Measurements from ENCODE around the gene ITGA5. TPM values are rescaled to one million over a fixed set of nuclear protein-coding genes. Genes with fewer than 3 reads are reported as not detected.

The ITGA5 gene
- total and polyA plus RNA-seq, 2 experiments from 2014 or later = 7.3 to 23.7 TPM

GRCh38 chr12:54368025-54368708 is 50.9 kb downstream of the ITGA5 start (continued):
- TF ChIP-seq ZNF462 (CRISPR knock-in tag; IDR thresholded peaks at IDR 0.05) = no peak
- no peak for TF ChIP-seq REST (IDR thresholded peaks at IDR 0.05; ENCODE audit: unreplicated experiment)
- no peak for TF ChIP-seq STAT1 (IDR thresholded peaks at IDR 0.05; ENCODE audit: unreplicated experiment)
- no peak for TF ChIP-seq EZH2 (IDR thresholded peaks at IDR 0.05; ENCODE audit: low read depth, unreplicated experiment)
- no peak for TF ChIP-seq ETS1 (IDR thresholded peaks at IDR 0.05)
- no peak for TF ChIP-seq POLR2AphosphoS5 (IDR thresholded peaks at IDR 0.05; ENCODE audit: low read depth)
- no peak for TF ChIP-seq EZH2phosphoT487 (IDR thresholded peaks at IDR 0.05; ENCODE audit: unreplicated experiment)
- TF ChIP-seq ZNF331 (CRISPR knock-in tag; IDR thresholded peaks at IDR 0.05; ENCODE audit: low read depth) = no peak
- TF ChIP-seq CREB1 (CRISPR knock-in tag; IDR thresholded peaks at IDR 0.05; ENCODE audit: low read depth) = no peak
- no peak for TF ChIP-seq ZNF114 (CRISPR knock-in tag; IDR thresholded peaks at IDR 0.05)
